ENCODE measurements around the gene STON1. TPM values are rescaled to one million over a fixed set of nuclear protein-coding genes. Genes with fewer than 3 reads are reported as not detected.
"Not testable (repeated sequence)": the region's sequence is repeated elsewhere in the genome, so short reads cannot be mapped to it uniquely, and the experiment has no call there.

Gene STON1
- total RNA-seq, 1 donor from 2014 or later: 1.6 TPM

- intact Hi-C loops (cut with micrococcal nuclease): no loop called here
Measured at GRCh38 chr2:48527226-48527885, 2.6 kb upstream of the STON1 start.

DNA sequence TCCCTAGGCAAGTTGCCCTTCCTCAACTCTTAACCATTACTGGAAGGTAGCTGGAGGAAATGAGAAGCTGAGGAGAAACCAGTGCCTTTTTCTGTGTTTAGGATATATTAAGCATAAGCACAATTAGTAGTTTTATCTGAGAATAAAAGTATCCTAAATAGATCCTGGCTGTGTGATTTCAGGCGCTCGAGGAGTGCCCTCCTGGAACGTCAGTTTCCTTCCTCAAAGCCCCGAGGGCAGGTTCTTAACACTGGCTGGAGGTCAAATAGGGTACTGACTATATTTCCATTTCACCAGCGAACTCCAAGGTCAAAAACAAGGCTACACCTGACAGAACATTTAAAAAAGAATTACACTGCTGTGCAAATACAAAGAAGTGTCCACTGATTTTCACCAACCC is 1.5 kb upstream of the STON1 start:
- intact Hi-C loops (cut with micrococcal nuclease): no loop called here

GRCh38 chr2:48529194-48529593 is 760 bp upstream of the STON1 start:
- intact Hi-C loops (cut with micrococcal nuclease): no loop called here

GRCh38 chr2:48529676-48530032 is 300 bp upstream of the STON1 start:
- intact Hi-C loops (cut with micrococcal nuclease): loop anchor here (1.0 kb wide), 1 partner anchor 423 kb away; no protein-coding TSS in a partner anchor

- intact Hi-C loops (cut with micrococcal nuclease): no loop called here
Measured at GRCh38 chr2:48531141-48531648, 1.2 kb downstream of the STON1 start.

DNA sequence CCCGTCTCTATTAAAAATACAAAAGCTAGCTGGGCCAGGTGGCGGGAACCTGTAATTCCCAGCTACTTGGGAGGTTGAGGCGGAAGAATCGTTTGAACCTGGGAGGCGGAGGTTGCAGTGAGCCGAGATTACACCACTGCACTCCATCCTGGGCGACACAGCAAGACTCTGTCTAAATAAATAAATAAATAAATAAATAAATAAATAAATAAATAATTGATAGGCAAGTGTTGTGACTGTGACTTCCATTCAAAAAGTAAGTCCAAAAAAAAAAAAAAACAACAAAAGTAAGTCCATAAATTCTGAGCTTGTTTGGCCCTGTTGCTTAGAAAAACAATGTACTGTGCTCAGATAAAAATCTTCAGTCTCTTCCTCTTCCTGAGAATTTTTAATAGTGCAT is 2.2 kb downstream of the STON1 start:
- intact Hi-C loops (cut with micrococcal nuclease): no loop called here

- intact Hi-C loops (cut with micrococcal nuclease): no loop called here
Measured at GRCh38 chr2:48532824-48533223, 2.9 kb downstream of the STON1 start.

DNA sequence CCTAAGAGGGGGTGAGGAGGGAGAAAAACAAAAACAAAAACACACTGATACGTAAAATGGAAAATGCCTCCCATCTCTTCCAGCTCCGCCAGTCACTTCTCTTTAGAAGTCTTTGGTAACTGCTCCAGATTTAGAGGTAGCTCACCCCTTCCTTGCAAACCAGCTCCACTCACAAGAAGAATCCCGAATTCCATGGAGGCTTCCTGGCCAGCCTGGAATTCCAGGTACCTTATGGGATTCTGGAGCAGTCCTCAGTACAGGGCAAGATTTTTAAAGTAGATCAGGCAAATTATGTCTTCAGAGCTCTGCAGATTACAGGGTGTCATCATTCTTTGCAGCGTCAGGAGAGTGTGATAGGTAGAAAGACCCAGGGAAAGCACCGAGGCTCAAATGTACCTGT is 4.8 kb downstream of the STON1 start:
- intact Hi-C loops (cut with micrococcal nuclease): no loop called here

- intact Hi-C loops (cut with micrococcal nuclease): no loop called here
Measured at GRCh38 chr2:48540237-48540935, 10.4 kb downstream of the STON1 start.

DNA sequence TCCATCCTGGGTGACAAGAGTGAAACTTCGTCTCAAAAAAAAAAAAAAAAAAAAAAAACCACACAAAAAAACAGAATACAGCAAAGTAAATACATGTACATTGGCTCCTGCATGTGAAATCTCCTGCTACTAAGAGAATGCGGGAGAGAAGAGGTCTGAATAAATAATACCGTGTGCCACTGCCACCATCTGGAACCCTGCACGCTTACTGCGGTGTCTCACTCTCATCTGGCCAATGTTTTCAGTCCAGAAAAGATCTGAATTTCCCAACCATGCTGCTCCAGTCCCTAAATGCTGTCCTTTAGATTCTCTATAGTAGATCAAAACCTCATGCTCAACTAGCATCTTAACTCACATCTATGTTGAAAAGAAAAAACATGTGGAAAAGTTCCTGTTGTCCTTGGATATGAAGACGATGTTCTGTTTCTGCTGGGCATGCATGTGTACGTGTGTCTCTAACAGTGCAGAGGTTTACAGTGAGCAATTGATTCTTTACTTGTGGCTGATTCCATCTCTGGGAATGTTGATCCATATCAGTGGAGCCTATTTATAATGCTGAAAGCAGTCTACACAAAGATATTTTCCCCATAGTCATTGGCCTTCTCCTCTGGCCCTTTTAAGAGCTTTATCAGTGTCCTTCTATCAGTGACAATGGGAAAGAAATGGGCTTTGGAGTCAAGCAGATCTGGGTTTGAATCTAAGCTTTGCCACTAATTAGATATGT is 11.9 kb downstream of the STON1 start:
- intact Hi-C loops (cut with micrococcal nuclease): no loop called here

GRCh38 chr2:48543895-48544294 is 13.9 kb downstream of the STON1 start:
- intact Hi-C loops (cut with micrococcal nuclease): no loop called here

GRCh38 chr2:48545244-48545643 is 15.3 kb downstream of the STON1 start:
- intact Hi-C loops (cut with micrococcal nuclease): no loop called here

- intact Hi-C loops (cut with micrococcal nuclease): no loop called here
Measured at GRCh38 chr2:48548840-48549239, 18.9 kb downstream of the STON1 start.

DNA sequence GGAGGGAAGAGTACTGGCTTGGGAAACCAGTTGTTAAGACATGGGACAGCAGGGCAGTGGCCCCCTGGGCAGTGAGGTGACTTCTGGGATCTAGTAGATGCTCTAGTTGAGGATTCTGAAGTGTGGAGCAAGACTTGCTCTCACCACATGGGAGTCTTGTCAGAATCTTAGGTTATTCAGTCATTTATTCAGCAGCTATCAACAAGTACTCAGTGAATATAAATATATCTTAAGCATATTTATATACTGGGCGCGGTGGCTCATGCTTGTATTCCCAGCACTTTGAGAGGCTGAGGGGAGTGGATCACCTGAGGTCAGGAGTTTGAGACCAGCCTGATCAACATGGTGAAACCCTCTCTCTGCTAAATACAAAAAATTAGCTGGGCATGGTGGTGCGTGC is 20.0 kb downstream of the STON1 start:
- intact Hi-C loops (cut with micrococcal nuclease): no loop called here

DNA sequence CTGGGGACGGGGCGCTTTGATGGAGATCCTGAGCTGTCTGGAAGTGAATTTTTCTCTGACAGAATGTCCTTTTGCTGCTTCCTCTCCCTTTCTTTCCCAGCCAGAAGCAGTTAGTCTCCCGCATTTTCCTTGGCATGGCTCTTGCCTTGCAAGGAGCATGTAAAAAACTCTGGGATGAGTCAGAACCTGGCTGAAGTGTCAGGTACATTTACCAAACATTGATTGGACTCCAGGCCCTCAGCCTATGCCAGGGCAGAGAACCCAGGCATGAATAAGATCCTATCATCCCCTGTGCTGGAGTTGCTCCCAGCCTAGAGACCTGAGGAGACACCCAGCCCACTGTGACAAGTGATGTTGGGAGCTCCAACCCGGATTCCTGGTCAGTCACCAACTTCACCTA is 21.6 kb downstream of the STON1 start:
- intact Hi-C loops (cut with micrococcal nuclease): no loop called here

- intact Hi-C loops (cut with micrococcal nuclease): not testable (repeated sequence)
Measured at GRCh38 chr2:48555071-48555470, 25.1 kb downstream of the STON1 start.

GRCh38 chr2:48558456-48558855 is 28.5 kb downstream of the STON1 start:
- intact Hi-C loops (cut with micrococcal nuclease): no loop called here

- intact Hi-C loops (cut with micrococcal nuclease): no loop called here
Measured at GRCh38 chr2:48560546-48561209, 30.7 kb downstream of the STON1 start.

GRCh38 chr2:48562281-48562680 is 32.3 kb downstream of the STON1 start:
- intact Hi-C loops (cut with micrococcal nuclease): no loop called here

DNA sequence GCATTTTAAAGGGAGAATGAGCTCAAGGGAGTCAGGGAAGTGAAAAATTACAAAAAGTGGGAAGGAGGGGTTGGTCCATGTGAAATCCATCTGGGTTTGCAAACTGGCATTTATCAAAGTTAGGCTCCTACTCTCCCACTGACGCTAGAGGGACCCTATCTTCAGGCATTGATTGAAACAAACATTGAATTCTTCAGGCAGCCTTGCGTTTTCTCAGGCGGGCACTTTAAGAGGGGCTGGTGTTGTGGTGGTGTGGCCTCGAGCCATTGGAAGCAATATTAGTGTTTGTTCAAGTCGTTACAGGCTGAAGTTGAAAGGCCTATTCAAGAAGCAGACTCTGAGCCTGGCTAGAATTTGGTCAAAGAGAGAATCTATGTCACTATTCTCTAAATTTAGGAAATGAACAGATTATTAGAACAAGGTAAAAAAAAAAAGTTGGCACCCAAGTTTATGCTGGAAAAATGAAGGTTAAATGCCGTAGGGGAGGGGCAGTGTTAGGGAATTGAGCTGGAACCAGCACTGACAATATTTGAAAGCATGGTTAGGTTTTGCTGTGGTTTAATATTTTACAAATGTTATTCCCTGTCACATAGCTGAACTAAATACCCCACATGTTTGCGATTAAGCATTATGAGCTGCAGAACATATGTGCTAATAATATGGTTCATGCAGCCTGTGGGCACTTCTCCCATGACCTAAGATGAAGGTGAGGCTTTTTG is 36.8 kb downstream of the STON1 start:
- intact Hi-C loops (cut with micrococcal nuclease): no loop called here

GRCh38 chr2:48567671-48568070 is 37.7 kb downstream of the STON1 start:
- intact Hi-C loops (cut with micrococcal nuclease): no loop called here
